Central memory CD4-positive, alpha-beta T cell (primary cell): Measurements from ENCODE around the gene UBE2C.
A peak's percentile ranks its signal among the peaks of the same experiment; 100 is the strongest.

Experiments used
- DNase-seq: peaks from one replicate; pipeline ENCODE4 v3.0.0; 2022

Gene UBE2C

GRCh38 chr20:45833883-45834796 lies 21.7 kb downstream of the UBE2C start:
- DNase-seq: peak; percentile 10

DNA sequence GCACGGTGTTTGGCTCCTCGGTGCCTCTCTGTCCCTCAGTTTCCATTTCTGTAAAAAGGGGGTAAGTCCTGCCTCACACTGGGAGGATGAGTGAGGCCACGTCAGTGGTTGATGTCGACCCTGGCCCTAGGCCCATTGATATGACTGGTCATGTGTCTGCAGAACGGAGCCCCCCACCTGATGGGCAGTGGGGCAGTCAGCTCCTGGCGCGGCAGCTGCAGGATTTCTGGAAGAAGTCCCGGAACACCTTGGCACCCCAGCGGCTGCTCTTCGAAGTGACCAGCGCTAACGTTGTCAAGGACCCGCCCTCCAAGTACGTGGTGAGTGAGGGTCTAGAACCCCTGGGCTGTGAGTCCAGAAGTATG lies 22.3 kb downstream of the UBE2C start:
- DNase-seq: no peak

- no peak for DNase-seq
Observed at GRCh38 chr20:45835329-45835765, 22.9 kb downstream of the UBE2C start.

DNA sequence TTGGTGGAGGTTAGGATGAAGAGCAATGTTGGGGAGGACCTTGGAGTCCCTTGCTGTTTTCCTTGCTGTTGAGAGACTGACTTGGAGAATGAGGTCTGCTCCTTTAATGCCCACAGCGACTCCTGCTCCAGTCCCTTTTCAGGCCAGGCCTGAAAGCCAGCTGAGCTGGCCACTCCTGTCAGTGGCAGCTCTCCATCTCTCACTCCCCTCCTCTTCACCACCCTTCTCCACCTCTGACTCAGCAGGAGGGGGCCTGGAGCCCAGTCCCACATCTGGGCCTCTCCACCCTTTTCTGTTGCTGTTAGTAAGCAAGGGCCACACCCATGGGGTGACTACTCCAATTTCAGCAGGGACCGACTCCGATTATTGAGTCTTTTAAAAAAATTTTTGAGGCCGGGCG lies 23.4 kb downstream of the UBE2C start:
- no peak for DNase-seq

DNA sequence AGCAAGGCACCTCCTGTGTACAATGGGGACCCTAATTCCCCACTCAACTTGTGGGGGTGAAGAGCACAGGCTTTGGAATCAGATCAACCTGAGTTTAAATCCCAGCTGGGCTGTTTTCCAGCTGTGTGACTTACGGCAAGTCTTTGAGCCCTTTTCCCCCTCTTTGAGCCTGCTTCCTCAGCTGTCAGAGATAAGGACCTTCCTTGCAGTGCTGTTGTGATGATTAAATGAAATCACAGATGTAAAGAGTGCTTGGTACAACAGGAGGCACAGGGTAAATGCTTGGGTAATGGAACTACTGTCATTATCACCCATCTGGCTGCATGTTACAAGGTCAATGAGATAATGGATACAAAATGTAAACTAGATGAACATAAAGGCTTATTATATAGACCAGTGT lies 24.4 kb downstream of the UBE2C start:
- DNase-seq: no peak

DNA sequence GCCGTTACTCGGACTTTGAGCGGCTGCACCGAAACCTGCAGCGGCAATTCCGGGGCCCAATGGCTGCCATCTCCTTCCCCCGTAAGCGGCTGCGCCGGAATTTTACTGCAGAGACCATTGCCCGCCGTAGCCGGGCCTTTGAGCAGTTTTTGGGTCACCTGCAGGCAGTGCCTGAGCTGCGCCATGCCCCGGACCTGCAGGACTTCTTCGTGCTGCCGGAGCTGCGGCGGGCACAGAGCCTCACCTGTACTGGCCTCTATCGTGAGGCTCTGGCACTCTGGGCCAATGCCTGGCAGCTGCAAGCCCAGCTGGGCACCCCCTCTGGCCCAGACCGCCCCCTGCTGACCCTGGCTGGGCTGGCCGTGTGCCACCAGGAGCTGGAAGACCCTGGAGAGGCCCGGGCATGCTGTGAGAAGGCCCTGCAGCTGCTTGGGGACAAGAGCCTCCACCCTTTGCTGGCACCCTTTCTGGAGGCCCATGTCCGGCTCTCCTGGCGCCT lies 28.3 kb downstream of the UBE2C start:
- no peak for DNase-seq

DNA sequence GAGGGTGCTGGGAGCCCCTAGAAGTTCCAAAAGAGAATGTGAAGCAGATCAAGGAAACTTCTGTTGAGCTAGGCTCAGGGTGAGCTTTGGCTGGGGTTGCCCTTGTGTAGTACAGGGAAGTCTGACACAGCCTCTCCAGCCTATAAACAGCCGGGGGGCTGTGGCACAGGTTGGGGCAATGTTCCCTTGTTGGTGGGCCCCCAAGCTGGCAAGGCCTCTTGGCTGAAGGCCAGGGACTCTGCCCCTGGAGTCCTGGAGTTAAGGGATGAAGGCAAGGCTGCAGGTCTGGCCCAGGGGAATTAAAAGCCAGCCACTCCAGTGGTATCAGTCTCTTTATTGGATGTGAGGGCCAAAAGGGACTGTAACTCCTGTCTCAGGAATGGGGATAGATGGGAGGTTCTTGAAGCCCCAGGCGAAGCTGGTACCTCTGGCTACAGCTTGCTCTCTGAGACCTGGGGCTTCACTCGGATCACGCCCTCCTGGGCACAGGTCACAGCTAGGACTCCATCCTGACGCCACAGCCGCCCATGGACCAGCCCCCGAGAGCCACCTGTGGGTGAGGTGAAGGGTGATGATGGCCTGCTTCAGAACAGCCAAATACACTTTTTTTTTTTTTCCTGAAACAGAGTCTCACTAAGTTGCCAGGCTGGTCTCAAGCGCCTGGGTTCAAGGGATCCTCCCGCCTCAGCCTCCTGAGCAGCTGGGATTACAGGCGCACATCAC lies 29.1 kb downstream of the UBE2C start:
- DNase-seq: no peak

DNA sequence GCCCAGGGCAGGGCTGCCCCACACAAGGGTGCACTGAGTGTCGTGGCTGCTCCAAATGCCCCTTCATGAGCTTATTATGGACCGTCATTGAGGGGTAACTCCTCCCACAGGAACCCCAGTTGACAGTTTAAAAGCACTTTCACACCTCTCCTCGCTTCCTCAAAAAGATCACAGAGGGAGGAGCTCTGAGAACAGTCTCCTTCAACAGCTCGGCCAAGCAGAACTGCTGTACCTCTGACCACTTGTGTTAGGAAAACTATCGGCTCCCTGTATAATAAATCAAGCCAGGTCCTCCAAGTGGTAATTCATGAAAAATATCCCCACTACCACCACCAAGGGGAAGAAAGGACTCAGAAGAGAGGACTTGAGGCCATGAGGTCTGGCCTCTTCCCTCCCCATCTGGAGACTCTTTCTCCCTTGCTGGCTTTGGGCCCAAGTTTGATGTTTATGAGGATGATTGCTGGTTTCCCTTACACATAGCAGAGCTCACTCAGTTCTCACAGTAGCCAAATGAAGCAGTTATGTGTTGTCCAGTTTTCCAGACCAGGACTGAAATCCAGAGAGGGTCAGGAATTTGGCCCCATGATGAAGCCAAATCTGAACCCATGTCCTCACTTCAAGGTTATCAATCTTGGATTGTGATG lies 29.8 kb downstream of the UBE2C start:
- no peak for DNase-seq

DNA sequence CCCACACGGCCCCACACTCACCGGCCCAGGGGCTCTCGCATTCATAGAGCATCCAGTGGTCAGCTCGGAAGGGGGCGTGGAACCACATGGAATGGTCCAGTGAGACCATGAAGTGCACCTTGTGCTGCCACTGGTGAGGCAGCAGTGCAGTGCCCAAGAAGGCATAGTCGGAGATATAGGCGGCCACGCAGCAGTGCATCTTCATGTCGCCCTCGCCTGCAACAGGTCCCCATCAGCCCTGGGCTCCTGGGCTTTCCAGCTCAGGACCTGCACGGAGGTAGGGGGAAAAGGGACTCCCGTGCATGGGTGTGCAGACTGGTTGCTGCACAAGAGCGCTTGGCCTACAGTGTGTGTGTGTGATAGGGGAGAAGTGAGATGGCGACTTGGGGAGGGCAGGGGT lies 31.1 kb downstream of the UBE2C start:
- DNase-seq: no peak

DNA sequence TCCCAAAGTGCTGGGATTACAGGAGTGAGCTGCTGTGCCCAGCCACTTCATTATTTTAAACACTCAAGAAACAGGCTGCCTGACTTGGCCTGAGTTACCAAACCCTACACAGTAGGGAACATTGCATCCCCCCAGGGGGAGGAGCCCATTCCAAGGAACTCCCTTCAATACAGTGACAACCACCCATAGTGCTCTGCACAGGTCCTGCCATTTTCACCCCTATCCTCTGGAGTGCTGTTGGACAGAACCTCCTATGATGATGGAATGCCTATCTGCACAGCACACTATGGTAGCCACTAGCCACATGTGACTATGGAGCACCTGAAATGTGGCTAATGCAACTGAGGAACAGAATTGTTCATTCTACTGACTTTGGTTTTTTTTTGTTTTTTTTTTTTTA lies 33.0 kb downstream of the UBE2C start:
- DNase-seq: no peak

DNA sequence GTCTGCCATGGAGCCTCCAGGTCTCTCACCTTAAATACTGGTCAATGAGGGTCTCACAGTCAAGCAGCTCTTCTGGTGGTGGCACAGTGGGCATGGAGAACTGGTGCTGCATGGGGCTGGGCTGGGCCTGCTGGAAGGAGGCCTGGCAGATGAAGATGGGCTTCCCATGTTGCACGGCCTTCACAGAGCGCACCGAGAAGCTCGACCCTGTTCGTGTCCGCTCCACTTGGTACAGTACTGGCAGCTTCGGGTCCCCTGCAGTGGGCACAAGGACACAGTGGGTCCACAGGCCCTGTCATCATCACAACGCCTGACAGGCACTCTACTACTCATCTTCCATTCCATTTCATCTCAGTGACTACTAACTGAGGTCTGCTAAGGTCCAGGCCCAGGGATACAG lies 36.0 kb downstream of the UBE2C start:
- no peak for DNase-seq

GRCh38 chr20:45848969-45849582 lies 36.6 kb downstream of the UBE2C start:
- no peak for DNase-seq

DNA sequence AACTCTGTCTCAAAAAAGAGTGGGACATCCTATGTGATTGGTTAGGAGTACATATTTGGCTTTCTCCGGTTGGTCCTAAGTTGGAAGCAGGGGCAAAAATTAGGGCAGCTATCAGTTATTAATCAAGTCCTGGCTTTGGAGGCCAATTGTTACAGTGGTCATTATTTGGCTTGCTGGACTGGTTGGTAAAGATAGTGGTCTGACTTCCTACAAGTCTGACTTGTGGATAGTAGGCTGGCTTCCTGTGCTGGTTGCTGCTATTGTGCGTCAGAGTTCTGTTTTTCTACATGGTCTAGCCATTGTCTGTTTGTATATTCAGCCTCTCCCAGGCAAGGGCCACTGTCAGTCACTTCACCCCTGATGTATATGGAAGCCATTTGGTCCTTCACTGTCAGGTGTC lies 37.8 kb downstream of the UBE2C start:
- DNase-seq: no peak

- DNase-seq: no peak
Observed at GRCh38 chr20:45850926-45851325, 38.5 kb downstream of the UBE2C start.

- DNase-seq: no peak
Observed at GRCh38 chr20:45851501-45851900, 39.1 kb downstream of the UBE2C start.

- DNase-seq: no peak
Observed at GRCh38 chr20:45852326-45852725, 39.9 kb downstream of the UBE2C start.

DNA sequence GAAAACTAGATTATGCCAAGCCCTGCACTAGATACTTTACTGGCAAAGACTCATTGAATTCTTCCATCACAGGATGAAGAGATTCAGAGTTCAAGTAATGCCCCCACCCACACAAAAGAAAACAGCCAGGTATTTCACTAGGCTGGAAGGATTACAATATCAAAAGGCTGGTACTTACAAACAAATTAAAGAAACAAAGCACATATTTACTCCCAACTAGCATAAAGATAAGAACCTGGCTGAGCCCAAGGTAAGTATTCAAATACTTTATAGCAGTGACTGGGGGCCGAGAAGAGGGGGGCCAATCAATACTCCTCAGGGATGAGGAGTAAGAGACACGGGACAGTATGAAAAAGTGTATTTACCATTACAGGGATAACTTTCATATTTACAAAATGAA lies 41.0 kb downstream of the UBE2C start:
- no peak for DNase-seq

- DNase-seq: peak; percentile 98
Observed at GRCh38 chr20:45857114-45857881, 44.9 kb downstream of the UBE2C start, which contains the start of the genes ACOT8 and ZSWIM3. TSS of gene ACOT8 (minus strand) at chr20:45857392. CDS start at chr20:45857315, 77 bp downstream. TSS of gene ZSWIM3 (plus strand) at chr20:45857614. CDS start at chr20:45857826, 212 bp downstream.

DNA sequence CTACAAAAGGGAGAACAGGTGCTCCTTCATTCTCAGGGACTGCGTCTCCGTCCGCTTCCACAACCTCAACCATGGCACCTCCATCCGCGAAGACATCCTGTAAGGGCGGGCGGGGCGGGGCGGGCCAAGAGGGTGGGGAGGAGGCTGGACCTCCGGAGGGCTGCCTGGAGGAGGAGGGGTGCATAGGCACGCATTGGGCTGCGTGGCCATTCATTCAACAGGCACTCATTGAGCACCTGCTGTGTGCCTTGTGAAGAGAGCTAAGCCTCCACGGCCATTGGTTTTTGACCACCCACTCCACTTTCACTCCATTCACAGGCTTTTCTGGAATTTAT lies 45.4 kb downstream of the UBE2C start:
- DNase-seq: no peak

DNA sequence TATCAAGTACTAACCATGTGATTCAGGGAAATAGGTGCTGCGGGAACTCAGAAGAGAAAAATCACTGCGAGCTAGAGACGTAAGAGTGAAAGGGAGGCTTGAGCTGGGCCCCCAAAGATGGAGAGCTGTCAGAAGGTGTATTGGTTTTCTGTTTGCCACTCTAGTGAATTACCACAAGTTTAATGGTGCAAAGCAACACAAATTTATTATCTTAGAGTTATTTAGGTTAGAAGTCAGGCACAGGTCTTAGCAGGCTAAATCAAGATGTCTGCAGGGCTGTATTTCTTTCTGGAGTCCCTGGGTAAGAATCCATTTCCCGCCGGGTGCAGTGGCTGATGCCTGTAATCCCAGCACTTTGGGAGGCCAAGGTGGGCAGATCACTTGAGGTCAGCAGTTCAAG lies 47.5 kb downstream of the UBE2C start:
- DNase-seq: no peak

DNA sequence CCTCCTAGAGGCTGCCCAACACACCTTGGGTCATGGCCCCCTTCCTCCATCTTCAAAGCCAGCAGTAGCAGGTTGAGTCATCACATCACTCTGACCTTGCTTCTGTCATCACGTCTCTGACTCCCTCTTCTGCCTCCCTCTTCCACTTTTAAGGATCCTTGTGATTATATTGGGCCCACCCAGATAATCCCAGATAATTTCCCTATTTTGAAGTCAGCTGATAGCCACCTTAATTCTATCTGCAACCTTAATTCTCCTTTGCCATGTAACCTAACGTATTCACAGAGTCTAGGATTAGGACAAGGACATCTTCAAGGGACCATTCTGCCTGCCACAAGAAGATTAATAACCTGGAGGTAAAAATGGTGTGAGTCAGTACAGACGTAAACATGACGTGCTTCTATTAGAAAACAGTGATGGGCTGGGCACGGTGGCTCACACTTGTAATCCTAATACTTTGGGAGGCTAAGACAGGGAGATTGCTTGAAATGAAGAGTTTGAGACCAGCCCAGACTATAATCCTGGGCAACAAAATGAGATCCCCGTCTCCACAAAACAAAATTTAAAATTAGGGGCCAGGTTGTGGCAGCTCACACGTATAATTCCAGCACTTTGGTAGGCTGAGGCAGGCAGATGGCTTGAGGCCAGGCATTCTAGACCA lies 48.2 kb downstream of the UBE2C start:
- DNase-seq: no peak
